HepG2 (cell line): ENCODE results near the gene SDR42E2. TPM values are rescaled to one million over a fixed set of nuclear protein-coding genes. Genes with fewer than 3 reads are reported as not detected.

Experiments
- ATAC-seq: fragments of 200-7000 bp; cut with Tn5 transposase; 3 replicates; pipeline ENCODE4 v1.9.1; 2020; ENCODE audit warnings: mild to moderate bottlenecking, moderate library complexity
- BruUV-seq: library from RNA; stranded (reverse); fragments of 400-500 nt; replicated peaks from 2 replicates; lab custom pipeline; 2021; lab: Mats Ljungman, UMichigan
- CTCF ChIA-PET: fragments of 300-600 bp; formaldehyde crosslinking; extraction: SDS; loops from one replicate; lab custom pipeline; 2021; ENCODE audit warnings: low total read pairs, inconsistent platforms, low intra/inter-chr PET ratio; lab: Yijun Ruan, JAX
- POLR2A ChIA-PET: fragments of 350-600 bp; sonication (Branson Sonifier 250); formaldehyde crosslinking; loops from one replicate; lab custom pipeline; 2020; ENCODE audit warnings: antibody characterized with exemption, inconsistent platforms; lab: Yijun Ruan, JAX
- DNase-seq: peaks from one replicate; pipeline ENCODE4 v3.0.0-alpha.2; 2015; ENCODE audit warnings: low spot score
- FAIRE-seq: peaks from 3 replicates; lab custom pipeline; 2011; peaks lifted over from hg19 to GRCh38; lab: Jason Lieb, UNC
- H2AFZ ChIP-seq: one replicate; pipeline ENCODE4 v1.6.1; 2011; ENCODE audit warnings: low read length, inconsistent platforms
- H3K27ac ChIP-seq: fragments of 300-600 bp; 3 replicates; pipeline ENCODE4 v1.8.0; 2011; ENCODE audit warnings: mixed run types, mild to moderate bottlenecking, mixed read lengths, low read length, inconsistent platforms; ENCODE audit not compliant: insufficient read depth; ENCODE audit errors: extremely low read length
- H3K27me3 ChIP-seq, 2 experiments: fragments of 200-600 bp in 1 of 2; 2 replicates in 1 of 2; 3 replicates in 1 of 2; pipeline versions ENCODE4 v1.6.0 to v1.8.0; 2011; ENCODE audit warnings: low read length in 2 of 2, mild to moderate bottlenecking in 2 of 2, moderate library complexity in 2 of 2, inconsistent platforms in 1 of 2; ENCODE audit not compliant: insufficient read depth in 2 of 2, control insufficient read depth in 1 of 2
- H3K36me3 ChIP-seq, 2 experiments: fragments of 200-600 bp in 1 of 2; replicated peaks in 1 of 2; 2 replicates in 1 of 2; 3 replicates in 1 of 2; pipeline versions ENCODE4 v1.5.1 to v1.8.0; 2011; ENCODE audit warnings: low read length in 2 of 2, inconsistent platforms in 1 of 2; ENCODE audit not compliant: insufficient read depth in 2 of 2, control insufficient read depth in 1 of 2
- H3K4me1 ChIP-seq: 2 replicates; pipeline ENCODE4 v1.5.1; 2012; ENCODE audit warnings: low read length, inconsistent platforms; ENCODE audit not compliant: insufficient read depth
- H3K4me2 ChIP-seq: 2 replicates; pipeline ENCODE4 v1.6.0; 2011; ENCODE audit warnings: low read depth, low read length, inconsistent platforms
- H3K4me3 ChIP-seq, 3 experiments: fragments of 200-600 bp in 1 of 3; sonication (generic), shearing (Covaris generic) in 1 of 3; replicated peaks in 1 of 3; 2 replicates each; pipeline ENCODE4 v1.5.1; 2011 to 2016; ENCODE audit warnings: low read length in 3 of 3, inconsistent platforms in 2 of 3, low read depth in 2 of 3, mild to moderate bottlenecking in 2 of 3, control low read depth in 1 of 3, mixed read lengths in 1 of 3; ENCODE audit not compliant: insufficient read depth in 1 of 3
- H3K79me2 ChIP-seq: one replicate; pipeline ENCODE4 v1.6.1; 2011; ENCODE audit warnings: low read length, inconsistent platforms; ENCODE audit not compliant: insufficient read depth
- H3K9ac ChIP-seq: 2 replicates; pipeline ENCODE4 v1.6.0; 2011; ENCODE audit warnings: mild to moderate bottlenecking, low read depth, low read length, inconsistent platforms; ENCODE audit not compliant: insufficient read depth
- H3K9me3 ChIP-seq: 2 replicates; pipeline ENCODE4 v1.5.1; 2012; ENCODE audit warnings: mild to moderate bottlenecking, low read length
- H4K20me1 ChIP-seq: 2 replicates; pipeline ENCODE4 v1.6.0; 2011; ENCODE audit warnings: inconsistent platforms, mild to moderate bottlenecking, low read length, moderate library complexity; ENCODE audit not compliant: insufficient read depth
- AKAP8 ChIP-seq: sonication (generic); formaldehyde crosslinking; IDR thresholded peaks from 2 replicates; pipeline ENCODE4 v1.5.1; 2020; ENCODE audit warnings: mild to moderate bottlenecking, missing genetic modification reagents
- ATF1 ChIP-seq: IDR thresholded peaks from 2 replicates; pipeline ENCODE4 v1.6.1; 2016; ENCODE audit warnings: mild to moderate bottlenecking, control low read depth
- BRCA1 ChIP-seq: sonication (generic); formaldehyde crosslinking; IDR thresholded peaks from 2 replicates; pipeline ENCODE4 v1.4.0; 2020; ENCODE audit warnings: missing genetic modification reagents
- BRD4 ChIP-seq: sonication (generic); formaldehyde crosslinking; IDR thresholded peaks from 2 replicates; pipeline ENCODE4 v1.4.0; 2020; ENCODE audit warnings: missing genetic modification reagents
- ERF ChIP-seq: IDR thresholded peaks from 2 replicates; pipeline ENCODE4 v1.6.1; 2018; ENCODE audit warnings: missing biosample characterization, missing genetic modification reagents
- IKZF1 ChIP-seq: fragments of 450-650 bp; IDR thresholded peaks from 2 replicates; pipeline ENCODE4 v1.7.1; 2016
- IRF2 ChIP-seq: IDR thresholded peaks from 2 replicates; pipeline ENCODE4 v1.6.1; 2018; ENCODE audit warnings: missing genetic modification reagents, missing compliant biosample characterization
- MLLT10 ChIP-seq: sonication (generic); formaldehyde crosslinking; IDR thresholded peaks from 2 replicates; pipeline ENCODE4 v1.4.0; 2020; ENCODE audit warnings: missing genetic modification reagents
- NBN ChIP-seq: fragments of 450-650 bp; conservative IDR thresholded peaks from 2 replicates; pipeline ENCODE4 v1.6.1; 2017
- PAF1 ChIP-seq: IDR thresholded peaks from 2 replicates; pipeline ENCODE4 v1.6.1; 2016; ENCODE audit warnings: missing genetic modification reagents, missing compliant biosample characterization
- PAWR ChIP-seq: sonication (generic); formaldehyde crosslinking; IDR thresholded peaks from 2 replicates; pipeline ENCODE4 v1.4.0; 2020; ENCODE audit warnings: missing genetic modification reagents, mild to moderate bottlenecking, borderline replicate concordance
- POLR2A ChIP-seq, 2 experiments: IDR thresholded peaks; 2 replicates each; pipeline ENCODE4 v1.6.1; 2011; ENCODE audit warnings: low read depth in 2 of 2, low read length in 2 of 2, mild to moderate bottlenecking in 1 of 2, moderate library complexity in 1 of 2; ENCODE audit not compliant: insufficient read depth in 1 of 2
- POLR2AphosphoS2 ChIP-seq: IDR thresholded peaks from 2 replicates; pipeline ENCODE4 v1.6.1; 2011; ENCODE audit warnings: low read depth, low read length, improper control_type of control experiment
- ZFP1 ChIP-seq: IDR thresholded peaks from 2 replicates; pipeline ENCODE4 v1.6.1; 2016
- ZNF33B ChIP-seq: sonication (generic); formaldehyde crosslinking; IDR thresholded peaks from 2 replicates; pipeline ENCODE4 v1.5.1; 2020; ENCODE audit warnings: mild to moderate bottlenecking, missing genetic modification reagents
- ZNF441 ChIP-seq: sonication (generic); formaldehyde crosslinking; IDR thresholded peaks from 2 replicates; pipeline ENCODE4 v1.7.0; 2021; ENCODE audit warnings: missing genetic modification reagents, borderline replicate concordance
- ZNF678 ChIP-seq: sonication (generic); formaldehyde crosslinking; IDR thresholded peaks from 2 replicates; pipeline ENCODE4 v1.4.0; 2020; ENCODE audit warnings: mild to moderate bottlenecking, missing genetic modification reagents
- ZNF747 ChIP-seq: sonication (generic); formaldehyde crosslinking; IDR thresholded peaks from 2 replicates; pipeline ENCODE4 v1.8.1; 2023; ENCODE audit warnings: missing genetic modification reagents, mild to moderate bottlenecking, borderline replicate concordance
- ZNF749 ChIP-seq: sonication (generic); formaldehyde crosslinking; IDR thresholded peaks from 2 replicates; pipeline ENCODE4 v1.8.0; 2022; ENCODE audit warnings: mild to moderate bottlenecking, missing genetic modification reagents, moderate library complexity, borderline replicate concordance
- ZNF891 ChIP-seq: sonication (generic); formaldehyde crosslinking; IDR thresholded peaks from 2 replicates; pipeline ENCODE4 v1.5.0; 2020; ENCODE audit warnings: mild to moderate bottlenecking, missing genetic modification reagents
- ZSCAN20 ChIP-seq: sonication (generic); formaldehyde crosslinking; IDR thresholded peaks from 2 replicates; pipeline ENCODE4 v1.4.0; 2020; ENCODE audit warnings: missing genetic modification reagents, mild to moderate bottlenecking, borderline replicate concordance
- WGBS: methylation state at CpG from one replicate; pipeline ENCODE4 v1.1.6; 2017; ENCODE audit warnings: low lambda C conversion rate; 5-methylcytosine and 5-hydroxymethylcytosine counted together
- in situ Hi-C: cut with HindIII; loops from 2 replicates; pipeline ENCODE4 v1.10.0; 2017; ENCODE audit warnings: low pct_unique_long_range_greater_than_20kb; ENCODE audit not compliant: extremely low pct_ligation_motif_present
- intact Hi-C: fragments of 100-400 bp; cut with micrococcal nuclease; formaldehyde crosslinking; loops from one replicate; pipeline ENCODE4 v1.10.0; 2022; ENCODE audit not compliant: unreplicated experiment
- polyA plus RNA-seq, 8 experiments: library from polyadenylated mRNA; depleted of rRNA in 3 of 8; stranded (reverse) in 7 of 8; unstranded in 1 of 8; fragments of >200 nt; fragmentation: Illumina TruSeq in 4 of 8; extraction: Trizol in 4 of 8; gene quantifications; 2 replicates each; pipeline versions ENCODE4 v1.2.1 to v1.2.3, GENCODE V29; 2011 to 2016; ENCODE audit warnings: low read depth in 4 of 8, missing spikeins in 1 of 8, mixed read lengths in 1 of 8; ENCODE audit not compliant: insufficient read depth in 1 of 8
- total RNA-seq, 5 experiments: library from RNA; depleted of rRNA; stranded (reverse); fragments of >200 nt; fragmentation: Illumina TruSeq; extraction: Trizol; gene quantifications; 2 replicates each; pipeline ENCODE4 v1.2.3, GENCODE V29; 2016; ENCODE audit warnings: low read depth in 1 of 5
- TF ChIP-seq, protein P1 (sequence below): sonication (generic); formaldehyde crosslinking; IDR thresholded peaks from 2 replicates; pipeline ENCODE4 v1.5.0; 2020; ENCODE audit warnings: missing genetic modification reagents
- TF ChIP-seq, protein P2 (sequence below): sonication (generic); formaldehyde crosslinking; IDR thresholded peaks from 2 replicates; pipeline ENCODE4 v1.8.0; 2022; ENCODE audit warnings: mild to moderate bottlenecking, missing genetic modification reagents, moderate library complexity
- TF ChIP-seq, protein P3 (sequence below): sonication (generic); formaldehyde crosslinking; IDR thresholded peaks from 2 replicates; pipeline ENCODE4 v1.4.0; 2020; ENCODE audit warnings: mild to moderate bottlenecking, missing genetic modification reagents

Gene SDR42E2
- total and polyA plus RNA-seq, 2 of the 13 experiments (the other 11 are each of a cell fraction or from before 2014, with no cell fraction given), result 0.05 to 0.11 TPM

DNA sequence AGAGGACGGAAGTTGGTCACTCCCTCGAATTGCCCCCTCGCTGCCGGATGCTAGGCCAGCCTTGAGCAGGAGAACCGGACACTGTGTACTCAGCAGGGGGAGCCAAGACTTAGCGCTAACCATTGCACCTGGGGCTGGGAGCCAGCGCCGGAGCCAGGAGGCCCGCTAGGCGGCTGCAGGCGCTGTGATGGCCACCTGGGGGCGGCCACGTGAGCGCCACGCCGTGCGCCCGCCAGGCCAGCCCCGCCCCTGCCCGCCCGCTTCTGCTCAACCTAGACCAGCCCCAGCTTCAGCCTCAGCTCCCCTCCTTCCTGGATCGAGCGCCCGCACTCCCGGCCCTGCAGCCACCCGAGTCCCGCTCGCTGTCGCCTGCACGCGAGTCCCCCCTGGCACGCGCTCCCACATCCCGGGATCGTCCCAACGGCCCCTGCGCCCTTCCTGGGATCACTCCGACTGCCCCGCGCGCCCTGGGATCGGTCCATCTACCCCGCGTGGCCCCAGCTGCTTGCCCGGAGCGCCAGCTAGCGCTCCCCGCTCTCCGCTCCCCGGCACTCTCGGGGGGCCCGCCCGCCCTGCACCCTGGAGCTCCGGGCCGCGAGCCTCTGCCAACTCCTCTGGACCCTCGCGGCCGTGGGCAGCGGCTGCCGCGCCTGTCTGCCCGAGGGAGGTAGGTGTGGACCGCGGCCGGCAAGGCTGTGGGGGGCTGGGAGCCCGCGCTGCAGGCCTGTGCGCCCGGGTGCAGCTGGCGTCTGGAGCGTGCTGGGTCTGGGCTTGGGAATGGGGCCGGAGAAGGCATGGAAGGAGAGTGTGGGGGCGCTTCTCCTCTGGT, 43.9 kb downstream of the SDR42E2 start, which contains the start of gene EEF2K:
EEF2K (plus strand) TSS at position 266 of the 829 bp plus-strand sequence. CDS start 19,452 bp downstream, outside the sequence.
- Histone ChIP-seq H4K20me1 (0 out of 2 replicates have a peak, but pooled peaks cover 4% of the 10 kb centered on the region), H3K4me1 (peaks cover 78% of the 10 kb centered on the region), H3K9me3 (no peaks in the 10 kb centered on the region), H3K79me2 (peaks cover 48% of the 10 kb centered on the region), H3K9ac (peak within 1 kb of the TSS; percentile 85), H3K4me2 (peak within 1 kb of the TSS; percentile 96), H2AFZ (peak within 1 kb of the TSS; percentile 55), H3K36me3 (peaks cover 0 to 2% of the 10 kb centered on the region in 2 experiments), H3K27ac (peak within 1 kb of the TSS; percentile 71), H3K27me3 (no peaks in the 10 kb centered on the region; a peak in 1 of 5 replicates), H3K4me3 (peak within 1 kb of the TSS; percentile 89 to 97 (median 93))
- ATAC-seq (peak; percentile 89), DNase-seq (peak; percentile 93), FAIRE-seq (peak; percentile 78)
- ChIA-PET POLR2A (interaction anchor here (0.6 to 5.4 kb wide), 14 partner anchors 9 to 253 kb away, joined by 3 to 78 read pairs (median 4); partner anchors contain the start of genes POLR3E and UQCRC2), CTCF (interaction anchor here (0.9 to 1.9 kb wide), 2 partner anchors 11 to 91 kb away, joined by 3 to 14 read pairs; partner anchors contain the start of gene POLR3E)
- intact Hi-C loops (loop anchor here (1.0 to 5.0 kb wide), 2 partner anchors 81 to 91 kb away; partner anchors contain the start of gene POLR3E), in situ Hi-C loops (no loop called here)
- BruUV-seq, result no TSS peak
- 1% methylated on average over 49 of the region's 74 CpGs for WGBS
- peak; percentile 99 for TF ChIP-seq ERF (CRISPR knock-in tag)
- TF ChIP-seq ZFP1 (CRISPR knock-in tag), result peak; percentile 60
- TF ChIP-seq POLR2AphosphoS2, result no peak
- peak; percentile 91 for TF ChIP-seq AKAP8
- TF ChIP-seq POLR2A (IDR thresholded peaks at IDR 0.05; ENCODE audit: insufficient read depth in 1 of 2, low read depth in 2 of 2, low read length in 2 of 2), result peak; percentile 69 to 92
- TF ChIP-seq ZNF678, result peak; percentile 41
- TF ChIP-seq PAWR, result no peak
- peak; percentile 92 for TF ChIP-seq ZNF747 (CRISPR knock-in tag)
- TF ChIP-seq BRCA1 (CRISPR knock-in tag), result peak; percentile 95
- TF ChIP-seq BRD4 (CRISPR knock-in tag), result peak; percentile 80
- TF ChIP-seq NBN, result no peak
- TF ChIP-seq ZNF749 (CRISPR knock-in tag), result peak; percentile 41
- TF ChIP-seq ZNF441 (CRISPR knock-in tag), result peak; percentile 89
- no peak for TF ChIP-seq PAF1 (CRISPR knock-in tag)
- TF ChIP-seq ZNF33B (CRISPR knock-in tag), result peak; percentile 55
- TF ChIP-seq, protein P1, sequence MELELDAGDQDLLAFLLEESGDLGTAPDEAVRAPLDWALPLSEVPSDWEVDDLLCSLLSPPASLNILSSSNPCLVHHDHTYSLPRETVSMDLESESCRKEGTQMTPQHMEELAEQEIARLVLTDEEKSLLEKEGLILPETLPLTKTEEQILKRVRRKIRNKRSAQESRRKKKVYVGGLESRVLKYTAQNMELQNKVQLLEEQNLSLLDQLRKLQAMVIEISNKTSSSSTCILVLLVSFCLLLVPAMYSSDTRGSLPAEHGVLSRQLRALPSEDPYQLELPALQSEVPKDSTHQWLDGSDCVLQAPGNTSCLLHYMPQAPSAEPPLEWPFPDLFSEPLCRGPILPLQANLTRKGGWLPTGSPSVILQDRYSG (CRISPR knock-in tag), result peak; percentile 92; the same call in 1 of the 2 replicates
- TF ChIP-seq, protein P2, sequence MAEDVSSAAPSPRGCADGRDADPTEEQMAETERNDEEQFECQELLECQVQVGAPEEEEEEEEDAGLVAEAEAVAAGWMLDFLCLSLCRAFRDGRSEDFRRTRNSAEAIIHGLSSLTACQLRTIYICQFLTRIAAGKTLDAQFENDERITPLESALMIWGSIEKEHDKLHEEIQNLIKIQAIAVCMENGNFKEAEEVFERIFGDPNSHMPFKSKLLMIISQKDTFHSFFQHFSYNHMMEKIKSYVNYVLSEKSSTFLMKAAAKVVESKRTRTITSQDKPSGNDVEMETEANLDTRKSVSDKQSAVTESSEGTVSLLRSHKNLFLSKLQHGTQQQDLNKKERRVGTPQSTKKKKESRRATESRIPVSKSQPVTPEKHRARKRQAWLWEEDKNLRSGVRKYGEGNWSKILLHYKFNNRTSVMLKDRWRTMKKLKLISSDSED (CRISPR knock-in tag), result no peak; the same call in 1 of the 2 replicates
- TF ChIP-seq ATF1, result no peak
- peak; percentile 94; the same call in 1 of the 2 replicates for TF ChIP-seq ZSCAN20 (CRISPR knock-in tag)
- peak; percentile 96 for TF ChIP-seq ZNF891 (CRISPR knock-in tag)
- TF ChIP-seq, protein P3, sequence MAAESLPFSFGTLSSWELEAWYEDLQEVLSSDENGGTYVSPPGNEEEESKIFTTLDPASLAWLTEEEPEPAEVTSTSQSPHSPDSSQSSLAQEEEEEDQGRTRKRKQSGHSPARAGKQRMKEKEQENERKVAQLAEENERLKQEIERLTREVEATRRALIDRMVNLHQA, result no peak
- no peak for TF ChIP-seq MLLT10 (CRISPR knock-in tag)
- peak; percentile 98 for TF ChIP-seq IRF2
- TF ChIP-seq IKZF1, result no peak
